IMR-90 (cell line): Measurements from ENCODE around the gene INPP5D. TPM values are rescaled to one million over a fixed set of nuclear protein-coding genes. Genes with fewer than 3 reads are reported as not detected.

ENCODE experiments used
- ATAC-seq: fragments of 200-7000 bp; cut with Tn5 transposase; 2 replicates; pipeline ENCODE4 v1.9.1; 2020; ENCODE audit warnings: low read depth, mild to moderate bottlenecking, moderate library complexity
- BruUV-seq: library from RNA; stranded (reverse); fragments of 400-500 nt; replicated peaks from 2 replicates; lab custom pipeline; 2021; lab: Mats Ljungman, UMichigan
- CTCF ChIA-PET: fragments of 300-600 bp; formaldehyde crosslinking; extraction: SDS; loops from one replicate; lab custom pipeline; 2021; ENCODE audit warnings: antibody characterized with exemption; lab: Yijun Ruan, JAX
- POLR2A ChIA-PET: fragments of 300-600 bp; sonication (Branson Sonifier 250); formaldehyde crosslinking; loops from one replicate; lab custom pipeline; 2022; ENCODE audit warnings: antibody characterized with exemption; ENCODE audit not compliant: unreplicated experiment; lab: Charles Lee
- DNase-seq: peaks from one replicate; pipeline ENCODE4 v3.0.0; 2013
- H2AFZ ChIP-seq: replicated peaks from 2 replicates; pipeline ENCODE3; 2013; ENCODE audit warnings: low read length, mild to moderate bottlenecking; ENCODE audit not compliant: poor library complexity
- H2AK5ac ChIP-seq: 2 replicates; pipeline ENCODE4 v1.6.1; 2013; ENCODE audit warnings: low read depth, low read length, inconsistent platforms
- H2AK9ac ChIP-seq: replicated peaks from 2 replicates; pipeline ENCODE3; 2013; ENCODE audit warnings: mild to moderate bottlenecking, low read depth, low read length, moderate library complexity; ENCODE audit not compliant: poor library complexity
- H2BK120ac ChIP-seq: 2 replicates; pipeline ENCODE4 v1.6.1; 2013; ENCODE audit warnings: low read depth, low read length, inconsistent platforms
- H2BK15ac ChIP-seq: 3 replicates; pipeline ENCODE4 v1.6.1; 2013; ENCODE audit warnings: low read depth, low read length, inconsistent platforms
- H2BK20ac ChIP-seq: 2 replicates; pipeline ENCODE4 v1.6.1; 2013; ENCODE audit warnings: low read depth, mild to moderate bottlenecking, inconsistent platforms, low read length, moderate library complexity
- H2BK5ac ChIP-seq: 2 replicates; pipeline ENCODE4 v1.6.1; 2013; ENCODE audit warnings: mild to moderate bottlenecking, low read depth, low read length, inconsistent platforms; ENCODE audit not compliant: poor library complexity, severe bottlenecking
- H3K14ac ChIP-seq: replicated peaks from 2 replicates; pipeline ENCODE4 v1.6.1; 2013; ENCODE audit warnings: low read depth, low read length, inconsistent platforms
- H3K18ac ChIP-seq: 2 replicates; pipeline ENCODE4 v1.6.1; 2013; ENCODE audit warnings: low read depth, low read length, control low read depth
- H3K23ac ChIP-seq: 2 replicates; pipeline ENCODE4 v1.6.1; 2013; ENCODE audit warnings: low read depth, low read length, inconsistent platforms
- H3K27ac ChIP-seq: 2 replicates; pipeline ENCODE4 v1.5.1; 2013; ENCODE audit warnings: mild to moderate bottlenecking, control low read depth, low read length; ENCODE audit not compliant: insufficient read depth
- H3K27me3 ChIP-seq: 2 replicates; pipeline ENCODE4 v1.6.1; 2013; ENCODE audit warnings: low read length; ENCODE audit not compliant: control insufficient read depth, insufficient read depth
- H3K36me3 ChIP-seq: 2 replicates; pipeline ENCODE4 v1.6.1; 2013; ENCODE audit warnings: low read length, mixed read lengths; ENCODE audit not compliant: control insufficient read depth, insufficient read depth
- H3K4ac ChIP-seq: 2 replicates; pipeline ENCODE4 v1.6.1; 2013; ENCODE audit warnings: low read depth, low read length, inconsistent platforms
- H3K4me1 ChIP-seq: 2 replicates; pipeline ENCODE4 v1.6.1; 2013; ENCODE audit warnings: low read length, mixed read lengths; ENCODE audit not compliant: control insufficient read depth, insufficient read depth
- H3K4me2 ChIP-seq: 2 replicates; pipeline ENCODE4 v1.6.1; 2013; ENCODE audit warnings: low read depth, mild to moderate bottlenecking, control low read depth, low read length, moderate library complexity
- H3K4me3 ChIP-seq: 2 replicates; pipeline ENCODE4 v1.5.1; 2013; ENCODE audit warnings: low read depth, mild to moderate bottlenecking, control low read depth, low read length, moderate library complexity; ENCODE audit not compliant: insufficient read depth
- H3K56ac ChIP-seq: 2 replicates; pipeline ENCODE4 v1.6.1; 2013; ENCODE audit warnings: low read length, inconsistent platforms; ENCODE audit not compliant: insufficient read depth; ENCODE audit errors: extremely low read depth
- H3K79me1 ChIP-seq, 2 experiments: 2 replicates each; pipeline ENCODE4 v1.6.1; 2013; ENCODE audit warnings: low read length in 2 of 2, inconsistent platforms in 1 of 2, low read depth in 1 of 2
- H3K9ac ChIP-seq: 2 replicates; pipeline ENCODE4 v1.6.1; 2013; ENCODE audit warnings: low read depth, low read length, control low read depth
- H3K9me1 ChIP-seq: 2 replicates; pipeline ENCODE4 v1.6.1; 2013; ENCODE audit warnings: low read length, inconsistent platforms; ENCODE audit not compliant: insufficient read depth
- H3K9me3 ChIP-seq: 2 replicates; pipeline ENCODE4 v1.6.1; 2013; ENCODE audit warnings: low read length; ENCODE audit not compliant: control insufficient read depth, insufficient read depth
- H4K20me1 ChIP-seq: 2 replicates; pipeline ENCODE4 v1.6.1; 2013; ENCODE audit warnings: low read length, inconsistent platforms; ENCODE audit not compliant: insufficient read depth
- H4K5ac ChIP-seq: 2 replicates; pipeline ENCODE4 v1.6.1; 2013; ENCODE audit warnings: mild to moderate bottlenecking, low read depth, low read length, control low read depth
- H4K8ac ChIP-seq, 2 experiments: 2 replicates each; pipeline ENCODE4 v1.6.1; 2013; ENCODE audit warnings: low read depth in 2 of 2, low read length in 2 of 2, control low read depth in 1 of 2, inconsistent platforms in 1 of 2
- H4K91ac ChIP-seq: 2 replicates; pipeline ENCODE4 v1.6.1; 2013; ENCODE audit warnings: low read depth, low read length, inconsistent platforms; ENCODE audit not compliant: insufficient read depth
- BHLHE40 ChIP-seq: fragments of 150-350 bp; IDR thresholded peaks from 2 replicates; pipeline ENCODE4 v1.6.1; 2016; ENCODE audit warnings: mild to moderate bottlenecking, low read depth, low read length
- CEBPB ChIP-seq: IDR thresholded peaks from 2 replicates; pipeline ENCODE4 v1.6.1; 2012; ENCODE audit warnings: low read depth, low read length, improper control_type of control experiment
- CHD1 ChIP-seq: IDR thresholded peaks from 2 replicates; pipeline ENCODE4 v1.6.1; 2012; ENCODE audit warnings: low read depth, low read length, improper control_type of control experiment
- FOS ChIP-seq: fragments of 150-350 bp; IDR thresholded peaks from 2 replicates; pipeline ENCODE4 v1.6.1; 2016; ENCODE audit warnings: low read depth, low read length
- MAFK ChIP-seq: IDR thresholded peaks from 2 replicates; pipeline ENCODE4 v1.6.1; 2012; ENCODE audit warnings: low read depth, low read length, improper control_type of control experiment
- MXI1 ChIP-seq: IDR thresholded peaks from 2 replicates; pipeline ENCODE4 v1.6.1; 2012; ENCODE audit warnings: low read depth, mild to moderate bottlenecking, low read length, moderate library complexity, borderline replicate concordance
- NFE2L2 ChIP-seq: fragments of 150-350 bp; IDR thresholded peaks from 2 replicates; pipeline ENCODE4 v1.6.1; 2016; ENCODE audit warnings: low read depth, mild to moderate bottlenecking, low read length
- POLR2A ChIP-seq: IDR thresholded peaks from 2 replicates; pipeline ENCODE4 v1.6.1; 2012; ENCODE audit warnings: mild to moderate bottlenecking, low read depth, low read length
- RAD21 ChIP-seq: IDR thresholded peaks from 2 replicates; pipeline ENCODE4 v1.6.1; 2012; ENCODE audit warnings: low read length, improper control_type of control experiment
- RCOR1 ChIP-seq: IDR thresholded peaks from 2 replicates; pipeline ENCODE4 v1.6.1; 2012; ENCODE audit warnings: mild to moderate bottlenecking, low read length, improper control_type of control experiment; ENCODE audit not compliant: insufficient replicate concordance
- RFX5 ChIP-seq: IDR thresholded peaks from 2 replicates; pipeline ENCODE4 v1.8.0; 2012; ENCODE audit warnings: low read depth, mild to moderate bottlenecking, low read length, moderate library complexity
- SMC3 ChIP-seq: fragments of 150-350 bp; IDR thresholded peaks from 2 replicates; pipeline ENCODE4 v1.6.1; 2016; ENCODE audit warnings: low read depth, mild to moderate bottlenecking, antibody characterized with exemption, low read length, moderate library complexity
- WGBS, 2 experiments: methylation state at CpG; one replicate each; pipeline versions ENCODE4 v1.1.5 to v1.1.7; 2013; ENCODE audit warnings: missing lambda C conversion rate in 2 of 2; ENCODE audit not compliant: insufficient read length in 1 of 2; ENCODE audit errors: extremely low coverage in 2 of 2; 5-methylcytosine and 5-hydroxymethylcytosine counted together
- dilution Hi-C: fragments of 300-500 bp; cut with HindIII; formaldehyde crosslinking; loops from one replicate; pipeline ENCODE4 v1.14.3; 2018; ENCODE audit warnings: low sequenced_read_pairs; ENCODE audit not compliant: unreplicated experiment
- in situ Hi-C: fragments of 300-500 bp; cut with MboI; formaldehyde crosslinking; loops from 3 replicates; pipeline ENCODE4 v1.14.3; 2019; ENCODE audit warnings: low sequenced_read_pairs, inconsistent platforms, mixed read lengths
- intact Hi-C: fragments of 100-400 bp; cut with micrococcal nuclease; formaldehyde crosslinking; loops from 2 replicates; pipeline ENCODE4 v1.10.0; 2022
- polyA plus RNA-seq, 3 experiments: library from polyadenylated mRNA; depleted of rRNA; stranded (reverse); fragments of >200 nt; gene quantifications; 2 replicates each; pipeline ENCODE4 v1.2.3, GENCODE V29; 2012; ENCODE audit warnings: low replicate concordance in 1 of 3
- total RNA-seq: library from RNA; depleted of rRNA; stranded (reverse); fragments of >200 nt; gene quantifications from 2 replicates; pipeline ENCODE4 v1.2.3, GENCODE V29; 2012
- TF ChIP-seq, protein P1 (sequence below): conservative IDR thresholded peaks from 2 replicates; pipeline ENCODE4 v1.5.1; 2012; ENCODE audit warnings: mild to moderate bottlenecking, low read depth, low read length, improper control_type of control experiment
- TF ChIP-seq, protein P2 (sequence below): fragments of 150-350 bp; IDR thresholded peaks from 2 replicates; pipeline ENCODE4 v1.6.1; 2016; ENCODE audit warnings: low read depth, mild to moderate bottlenecking, low read length, moderate library complexity, borderline replicate concordance
- TF ChIP-seq, protein P3 (sequence below): fragments of 150-350 bp; IDR thresholded peaks from 2 replicates; pipeline ENCODE4 v1.6.1; 2017; ENCODE audit warnings: mild to moderate bottlenecking, antibody characterized with exemption, low read length, low read depth

Gene INPP5D
- total and polyA plus RNA-seq, 2 of the 4 experiments (the other 2 are of a cell fraction) = 0.18 to 0.29 TPM

DNA sequence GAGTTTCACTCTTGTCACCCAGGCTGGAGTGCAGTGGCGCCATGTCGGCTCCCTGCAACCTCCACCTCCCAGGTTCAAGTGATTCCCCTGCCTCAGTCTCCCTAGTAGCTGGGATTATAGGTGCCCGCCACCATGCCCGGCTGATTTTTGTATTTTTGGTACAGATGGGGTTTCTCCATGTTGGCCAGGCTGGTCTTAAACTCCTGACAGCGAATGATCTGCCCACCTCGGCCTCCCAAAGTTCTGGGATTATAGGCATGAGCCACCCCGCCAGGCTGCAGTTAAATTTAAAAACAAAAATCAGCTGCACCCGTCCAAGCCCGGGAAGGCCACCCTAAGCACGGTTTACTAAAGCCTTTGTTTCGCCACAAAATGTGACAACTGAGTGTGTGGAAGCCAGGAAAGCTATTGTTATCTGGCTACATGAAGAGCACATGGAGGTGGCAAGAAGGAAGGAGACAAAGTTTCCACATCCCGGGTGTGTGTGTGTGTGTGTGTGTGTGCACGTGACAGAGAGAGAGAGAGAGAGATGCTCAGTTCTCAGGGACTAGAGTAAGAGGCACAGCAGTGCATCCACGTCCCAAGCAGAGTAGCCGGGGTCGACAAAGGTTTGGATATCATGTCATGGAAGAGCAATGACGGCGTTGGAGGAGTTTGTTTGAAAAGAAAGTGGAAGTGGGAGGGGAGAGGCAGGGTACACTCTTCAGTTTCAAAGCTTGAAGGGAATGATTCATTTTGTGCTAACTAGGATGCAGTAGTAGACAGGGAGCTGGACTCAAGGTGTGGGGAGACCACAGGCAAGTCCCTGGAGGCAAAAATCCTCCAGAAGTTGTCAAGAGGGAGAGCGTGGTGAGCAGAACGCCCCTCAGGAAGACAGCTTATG lies 20.1 kb downstream of the INPP5D start:
- ChIA-PET CTCF (no interaction called here), POLR2A (no interaction called here)
- H2BK20ac ChIP-seq = no peak overlapping the region
- no peak for ATAC-seq
- H3K23ac ChIP-seq = no peak overlapping the region
- H3K27me3 ChIP-seq = peaks cover 7% of the 10 kb centered on the region; the same call in 1 of the 2 replicates
- no peak overlapping the region for H2AK9ac ChIP-seq
- no peaks in the 10 kb centered on the region for H3K4me1 ChIP-seq
- H4K20me1 ChIP-seq = no peaks in the 10 kb centered on the region
- no peak overlapping the region for H2BK5ac ChIP-seq
- no peak overlapping the region for H3K4me3 ChIP-seq
- no peaks in the 10 kb centered on the region for H3K36me3 ChIP-seq
- H2AK5ac ChIP-seq = no peak overlapping the region
- H4K8ac ChIP-seq = no peak overlapping the region
- dilution Hi-C loops (no loop called here), intact Hi-C loops (no loop called here), in situ Hi-C loops (no loop called here)
- H3K27ac ChIP-seq = no peak overlapping the region
- H3K4ac ChIP-seq = no peak overlapping the region
- DNase-seq = no peak
- H3K79me1 ChIP-seq = no peaks in the 10 kb centered on the region
- no peaks in the 10 kb centered on the region for H3K9me3 ChIP-seq
- BruUV-seq = no TSS peak
- H3K9me1 ChIP-seq = no peaks in the 10 kb centered on the region
- H3K9ac ChIP-seq = no peak overlapping the region
- H2BK15ac ChIP-seq = no peak overlapping the region
- 63% methylated on average over 11 of the region's 20 CpGs; no CpG with 5 or more reads in 1 of the 2 experiments for WGBS, 2 experiments
- H3K4me2 ChIP-seq = no peak overlapping the region
- no peak overlapping the region for H3K18ac ChIP-seq
- H2AFZ ChIP-seq = no peak overlapping the region
- H2BK120ac ChIP-seq = no peak overlapping the region
- H3K56ac ChIP-seq = no peak overlapping the region
- no peak overlapping the region for H4K5ac ChIP-seq
- no peak overlapping the region for H4K91ac ChIP-seq
- no peak overlapping the region for H3K14ac ChIP-seq
- no peak for TF ChIP-seq CEBPB
- TF ChIP-seq RAD21 = no peak
- TF ChIP-seq, protein P1, sequence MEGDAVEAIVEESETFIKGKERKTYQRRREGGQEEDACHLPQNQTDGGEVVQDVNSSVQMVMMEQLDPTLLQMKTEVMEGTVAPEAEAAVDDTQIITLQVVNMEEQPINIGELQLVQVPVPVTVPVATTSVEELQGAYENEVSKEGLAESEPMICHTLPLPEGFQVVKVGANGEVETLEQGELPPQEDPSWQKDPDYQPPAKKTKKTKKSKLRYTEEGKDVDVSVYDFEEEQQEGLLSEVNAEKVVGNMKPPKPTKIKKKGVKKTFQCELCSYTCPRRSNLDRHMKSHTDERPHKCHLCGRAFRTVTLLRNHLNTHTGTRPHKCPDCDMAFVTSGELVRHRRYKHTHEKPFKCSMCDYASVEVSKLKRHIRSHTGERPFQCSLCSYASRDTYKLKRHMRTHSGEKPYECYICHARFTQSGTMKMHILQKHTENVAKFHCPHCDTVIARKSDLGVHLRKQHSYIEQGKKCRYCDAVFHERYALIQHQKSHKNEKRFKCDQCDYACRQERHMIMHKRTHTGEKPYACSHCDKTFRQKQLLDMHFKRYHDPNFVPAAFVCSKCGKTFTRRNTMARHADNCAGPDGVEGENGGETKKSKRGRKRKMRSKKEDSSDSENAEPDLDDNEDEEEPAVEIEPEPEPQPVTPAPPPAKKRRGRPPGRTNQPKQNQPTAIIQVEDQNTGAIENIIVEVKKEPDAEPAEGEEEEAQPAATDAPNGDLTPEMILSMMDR = no peak
- TF ChIP-seq RCOR1 = no peak
- TF ChIP-seq FOS = no peak
- TF ChIP-seq, protein P2, sequence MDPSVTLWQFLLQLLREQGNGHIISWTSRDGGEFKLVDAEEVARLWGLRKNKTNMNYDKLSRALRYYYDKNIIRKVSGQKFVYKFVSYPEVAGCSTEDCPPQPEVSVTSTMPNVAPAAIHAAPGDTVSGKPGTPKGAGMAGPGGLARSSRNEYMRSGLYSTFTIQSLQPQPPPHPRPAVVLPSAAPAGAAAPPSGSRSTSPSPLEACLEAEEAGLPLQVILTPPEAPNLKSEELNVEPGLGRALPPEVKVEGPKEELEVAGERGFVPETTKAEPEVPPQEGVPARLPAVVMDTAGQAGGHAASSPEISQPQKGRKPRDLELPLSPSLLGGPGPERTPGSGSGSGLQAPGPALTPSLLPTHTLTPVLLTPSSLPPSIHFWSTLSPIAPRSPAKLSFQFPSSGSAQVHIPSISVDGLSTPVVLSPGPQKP = no peak
- TF ChIP-seq RFX5 = no peak
- no peak for TF ChIP-seq NFE2L2
- TF ChIP-seq MXI1 = no peak
- TF ChIP-seq, protein P3, sequence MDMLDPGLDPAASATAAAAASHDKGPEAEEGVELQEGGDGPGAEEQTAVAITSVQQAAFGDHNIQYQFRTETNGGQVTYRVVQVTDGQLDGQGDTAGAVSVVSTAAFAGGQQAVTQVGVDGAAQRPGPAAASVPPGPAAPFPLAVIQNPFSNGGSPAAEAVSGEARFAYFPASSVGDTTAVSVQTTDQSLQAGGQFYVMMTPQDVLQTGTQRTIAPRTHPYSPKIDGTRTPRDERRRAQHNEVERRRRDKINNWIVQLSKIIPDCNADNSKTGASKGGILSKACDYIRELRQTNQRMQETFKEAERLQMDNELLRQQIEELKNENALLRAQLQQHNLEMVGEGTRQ = no peak
- TF ChIP-seq SMC3 = no peak
- TF ChIP-seq CHD1 = no peak
- no peak for TF ChIP-seq MAFK
- TF ChIP-seq BHLHE40 = no peak
- TF ChIP-seq POLR2A = no peak
